B cell (primary cell): ENCODE data around the gene C12orf54.

Experiments
- EZH2 ChIP-seq: IDR thresholded peaks from 2 replicates; pipeline ENCODE4 v1.6.1; 2012; ENCODE audit warnings: borderline replicate concordance, low read depth, mild to moderate bottlenecking, moderate library complexity, low read length; ENCODE audit not compliant: insufficient read depth, poor library complexity, severe bottlenecking
- TF ChIP-seq, protein P1 (sequence below): fragments of 200-600 bp; IDR thresholded peaks from one replicate; pipeline ENCODE4 v1.8.0; 2022; ENCODE audit warnings: antibody characterized with exemption, mild to moderate bottlenecking

DNA sequence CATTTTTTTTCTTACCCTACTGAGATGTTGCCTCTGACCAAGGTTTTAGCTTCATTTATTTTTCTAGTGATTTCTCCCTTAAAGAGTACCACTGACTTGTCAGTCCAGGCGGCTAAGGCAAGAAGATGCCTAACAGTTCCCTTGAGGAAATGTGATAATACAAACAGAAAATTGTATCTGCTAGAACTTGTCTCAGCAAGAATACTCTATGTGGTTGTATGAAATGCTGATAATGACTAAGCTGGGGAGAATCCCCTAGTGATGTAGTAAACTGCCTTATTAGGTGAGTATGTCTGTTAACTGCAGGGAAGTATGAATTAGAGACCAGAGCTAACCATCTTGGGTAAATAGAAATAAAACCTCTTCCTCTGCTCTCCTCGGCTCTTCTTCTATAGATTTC, 6.7 kb downstream of the C12orf54 start:
- TF ChIP-seq, protein P1, sequence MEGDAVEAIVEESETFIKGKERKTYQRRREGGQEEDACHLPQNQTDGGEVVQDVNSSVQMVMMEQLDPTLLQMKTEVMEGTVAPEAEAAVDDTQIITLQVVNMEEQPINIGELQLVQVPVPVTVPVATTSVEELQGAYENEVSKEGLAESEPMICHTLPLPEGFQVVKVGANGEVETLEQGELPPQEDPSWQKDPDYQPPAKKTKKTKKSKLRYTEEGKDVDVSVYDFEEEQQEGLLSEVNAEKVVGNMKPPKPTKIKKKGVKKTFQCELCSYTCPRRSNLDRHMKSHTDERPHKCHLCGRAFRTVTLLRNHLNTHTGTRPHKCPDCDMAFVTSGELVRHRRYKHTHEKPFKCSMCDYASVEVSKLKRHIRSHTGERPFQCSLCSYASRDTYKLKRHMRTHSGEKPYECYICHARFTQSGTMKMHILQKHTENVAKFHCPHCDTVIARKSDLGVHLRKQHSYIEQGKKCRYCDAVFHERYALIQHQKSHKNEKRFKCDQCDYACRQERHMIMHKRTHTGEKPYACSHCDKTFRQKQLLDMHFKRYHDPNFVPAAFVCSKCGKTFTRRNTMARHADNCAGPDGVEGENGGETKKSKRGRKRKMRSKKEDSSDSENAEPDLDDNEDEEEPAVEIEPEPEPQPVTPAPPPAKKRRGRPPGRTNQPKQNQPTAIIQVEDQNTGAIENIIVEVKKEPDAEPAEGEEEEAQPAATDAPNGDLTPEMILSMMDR: no peak
- no peak for TF ChIP-seq EZH2
